H9 (cell line): ENCODE data around the gene CDH16. TPM values are rescaled to one million over a fixed set of nuclear protein-coding genes. Genes with fewer than 3 reads are reported as not detected.

ENCODE experiments used
- DNase-seq: peaks from one replicate; pipeline ENCODE4 v3.0.0-alpha.2; 2017
- H2AFZ ChIP-seq: one replicate; pipeline ENCODE4 v1.6.1; 2013; ENCODE audit warnings: mild to moderate bottlenecking, low read length, control low read depth, moderate library complexity
- H2AK5ac ChIP-seq: 2 replicates; pipeline ENCODE4 v1.6.1; 2013; ENCODE audit warnings: low read length, control low read depth, mixed read lengths; ENCODE audit not compliant: insufficient read length
- H2BK120ac ChIP-seq: one replicate; pipeline ENCODE4 v1.6.1; 2013; ENCODE audit warnings: low read depth, mild to moderate bottlenecking, low read length, control low read depth, inconsistent platforms; ENCODE audit not compliant: poor library complexity, severe bottlenecking
- H2BK12ac ChIP-seq: 2 replicates; pipeline ENCODE4 v1.6.1; 2013; ENCODE audit warnings: low read length, control low read depth, mixed read lengths, low read depth; ENCODE audit not compliant: insufficient read length
- H2BK15ac ChIP-seq: 2 replicates; pipeline ENCODE4 v1.6.1; 2013; ENCODE audit warnings: low read depth, low read length, control low read depth
- H2BK20ac ChIP-seq: one replicate; pipeline ENCODE4 v1.6.1; 2013; ENCODE audit warnings: low read depth, mild to moderate bottlenecking, low read length, control low read depth, inconsistent platforms; ENCODE audit not compliant: poor library complexity, severe bottlenecking
- H2BK5ac ChIP-seq: 2 replicates; pipeline ENCODE4 v1.6.1; 2013; ENCODE audit warnings: low read length, control low read depth, mixed read lengths; ENCODE audit not compliant: insufficient read length
- H3K14ac ChIP-seq: 2 replicates; pipeline ENCODE4 v1.6.1; 2013; ENCODE audit warnings: low read length, control low read depth; ENCODE audit not compliant: insufficient read depth
- H3K18ac ChIP-seq: 2 replicates; pipeline ENCODE4 v1.6.1; 2013; ENCODE audit warnings: low read depth, mild to moderate bottlenecking, mixed read lengths, low read length, control low read depth; ENCODE audit not compliant: insufficient read length
- H3K23ac ChIP-seq: 2 replicates; pipeline ENCODE4 v1.6.1; 2013; ENCODE audit warnings: low read length, control low read depth, mixed read lengths, low read depth; ENCODE audit not compliant: insufficient read length
- H3K23me2 ChIP-seq: 2 replicates; pipeline ENCODE4 v1.6.1; 2013; ENCODE audit warnings: low read depth, mild to moderate bottlenecking, mixed read lengths, low read length, control low read depth; ENCODE audit not compliant: insufficient read length, poor library complexity, severe bottlenecking
- H3K27ac ChIP-seq: 2 replicates; pipeline ENCODE4 v1.5.1; 2013; ENCODE audit warnings: low read length, control low read depth, mixed read lengths, low read depth; ENCODE audit not compliant: insufficient read length
- H3K27me3 ChIP-seq: 2 replicates; pipeline ENCODE4 v1.6.1; 2013; ENCODE audit warnings: low read length, control low read depth, inconsistent platforms; ENCODE audit not compliant: insufficient read depth
- H3K4ac ChIP-seq: 2 replicates; pipeline ENCODE4 v1.6.1; 2013; ENCODE audit warnings: low read depth, mild to moderate bottlenecking, control low read depth, inconsistent platforms, low read length, moderate library complexity
- H3K4me1 ChIP-seq: 2 replicates; pipeline ENCODE4 v1.6.1; 2013; ENCODE audit warnings: low read length, control low read depth, inconsistent platforms; ENCODE audit not compliant: insufficient read depth
- H3K4me2 ChIP-seq: 2 replicates; pipeline ENCODE4 v1.6.1; 2013; ENCODE audit warnings: low read length, control low read depth, mixed read lengths; ENCODE audit not compliant: insufficient read length, insufficient read depth
- H3K56ac ChIP-seq: 2 replicates; pipeline ENCODE4 v1.6.1; 2013; ENCODE audit warnings: low read depth, mild to moderate bottlenecking, mixed read lengths, low read length, control low read depth; ENCODE audit not compliant: insufficient read length
- H3K79me1 ChIP-seq: 2 replicates; pipeline ENCODE4 v1.6.1; 2013; ENCODE audit warnings: low read depth, mild to moderate bottlenecking, moderate library complexity, low read length, control low read depth, inconsistent platforms; ENCODE audit not compliant: insufficient read depth, poor library complexity, severe bottlenecking
- H3K79me2 ChIP-seq: 2 replicates; pipeline ENCODE4 v1.6.1; 2013; ENCODE audit warnings: low read length, control low read depth, inconsistent platforms; ENCODE audit not compliant: insufficient read depth
- H3K9ac ChIP-seq: 2 replicates; pipeline ENCODE4 v1.6.1; 2013; ENCODE audit warnings: low read length, control low read depth, mixed read lengths; ENCODE audit not compliant: insufficient read length; ENCODE audit errors: extremely low read depth
- H3K9me3 ChIP-seq: one replicate; pipeline ENCODE4 v1.6.1; 2013; ENCODE audit warnings: low read depth, low read length, inconsistent platforms; ENCODE audit not compliant: control insufficient read depth
- H3T11ph ChIP-seq: one replicate; pipeline ENCODE4 v1.6.1; 2013; ENCODE audit warnings: mild to moderate bottlenecking, low read length, control low read depth, inconsistent platforms
- H4K20me1 ChIP-seq: one replicate; pipeline ENCODE4 v1.6.1; 2013; ENCODE audit not compliant: control insufficient read depth, insufficient read length, insufficient read depth
- H4K5ac ChIP-seq: 2 replicates; pipeline ENCODE4 v1.6.1; 2013; ENCODE audit warnings: low read depth, mild to moderate bottlenecking, mixed read lengths, low read length, control low read depth; ENCODE audit not compliant: insufficient read length
- H4K8ac ChIP-seq: replicated peaks from 2 replicates; pipeline ENCODE4 v1.6.1; 2013; ENCODE audit warnings: low read length, control low read depth, mixed read lengths, low read depth; ENCODE audit not compliant: insufficient read length
- H4K91ac ChIP-seq: 2 replicates; pipeline ENCODE4 v1.6.1; 2013; ENCODE audit warnings: low read depth, mild to moderate bottlenecking, moderate library complexity, mixed read lengths, low read length, control low read depth; ENCODE audit not compliant: insufficient read length
- H3K27ac Mint-ChIP-seq, 3 experiments: 2 replicates in 2 of 3; 3 replicates in 1 of 3; pipeline ENCODE4 v1.8.0; 2020 to 2021; ENCODE audit warnings: mixed read lengths in 3 of 3, mild to moderate bottlenecking in 1 of 3, moderate library complexity in 1 of 3
- H3K27me3 Mint-ChIP-seq: 2 replicates; pipeline ENCODE4 v1.8.0; 2021; ENCODE audit warnings: low read depth, mild to moderate bottlenecking, moderate library complexity, mixed read lengths
- H3K36me3 Mint-ChIP-seq, 3 experiments: 2 replicates in 2 of 3; 3 replicates in 1 of 3; pipeline ENCODE4 v1.8.0; 2020 to 2021; ENCODE audit warnings: low read depth in 3 of 3, mixed read lengths in 3 of 3; ENCODE audit not compliant: insufficient read depth in 1 of 3
- H3K4me1 Mint-ChIP-seq, 2 experiments: 2 replicates each; pipeline ENCODE4 v1.8.0; 2020; ENCODE audit warnings: mixed read lengths in 2 of 2
- H3K4me3 Mint-ChIP-seq, 2 experiments: 2 replicates in 1 of 2; 3 replicates in 1 of 2; pipeline ENCODE4 v1.8.0; 2020 to 2021; ENCODE audit warnings: mild to moderate bottlenecking in 2 of 2, mixed read lengths in 2 of 2, moderate library complexity in 1 of 2
- H3K9me3 Mint-ChIP-seq, 2 experiments: 2 replicates in 1 of 2; 3 replicates in 1 of 2; pipeline ENCODE4 v1.8.0; 2020; ENCODE audit warnings: mild to moderate bottlenecking in 2 of 2, mixed read lengths in 2 of 2, moderate library complexity in 1 of 2
- WGBS: extraction: QIAGEN DNeasy Blood & Tissue Kit; methylation state at CpG from one replicate; pipeline ENCODE4 v1.1.7; 2013; ENCODE audit warnings: missing lambda C conversion rate, low lambda C conversion rate, mixed read lengths; ENCODE audit not compliant: insufficient read length; ENCODE audit errors: extremely low coverage; 5-methylcytosine and 5-hydroxymethylcytosine counted together
- total RNA-seq: library from RNA; stranded (reverse); gene quantifications from 2 replicates; pipeline ENCODE4 v1.2.1, GENCODE V29; 2021
- TF ChIP-seq, protein P1 (sequence below): fragments of 200-600 bp; sonication (generic); conservative IDR thresholded peaks from 3 replicates; pipeline ENCODE4 v1.8.0; 2021; ENCODE audit warnings: antibody characterized with exemption, mild to moderate bottlenecking

Gene CDH16
- total RNA-seq, 1 experiment from 2014 or later: not detected

DNA sequence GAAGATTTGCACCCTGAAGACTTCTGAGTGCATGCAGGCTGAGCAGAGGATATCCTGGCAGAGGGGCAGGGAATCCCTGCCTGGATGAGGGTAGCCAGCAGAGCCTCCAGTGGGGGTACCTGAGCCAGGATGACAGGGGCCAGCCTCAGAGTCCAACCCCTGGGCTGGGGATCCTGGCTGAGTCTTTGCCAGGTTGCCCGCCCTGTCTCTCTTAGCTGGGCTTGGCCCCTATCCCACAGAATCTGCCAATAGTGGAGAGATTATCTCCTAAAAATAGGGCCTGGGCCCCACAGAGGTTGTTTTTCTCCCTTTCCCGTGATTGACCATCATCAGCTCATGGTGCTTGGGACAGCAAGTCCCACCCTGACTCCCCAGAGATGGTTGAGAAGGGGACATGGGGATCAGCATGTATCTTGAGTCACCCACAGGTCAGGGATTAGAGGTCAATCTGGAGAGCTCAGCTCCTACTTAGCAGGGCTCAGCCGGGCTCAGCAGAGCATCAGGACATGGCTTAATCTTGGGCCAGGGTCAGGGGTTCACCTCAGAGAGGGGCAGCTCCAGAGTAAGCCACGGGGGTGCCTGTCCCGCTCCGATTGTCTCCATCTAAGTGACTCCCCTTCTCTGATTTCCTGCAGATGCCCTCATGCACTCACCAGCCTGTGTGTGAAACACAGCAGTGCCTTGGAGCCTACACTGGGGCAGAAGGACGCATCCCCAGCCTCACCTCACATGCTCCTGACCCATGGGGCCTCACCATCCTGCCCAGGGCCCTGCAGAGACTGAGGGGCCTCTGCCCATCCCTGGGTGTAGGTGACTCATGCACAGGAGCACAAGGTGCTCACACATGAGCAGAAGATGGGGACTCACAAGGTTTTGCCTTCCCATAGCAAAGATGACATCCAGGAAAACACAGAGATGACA is 11.5 kb downstream of the CDH16 start:
- H3K27me3 Mint-ChIP-seq: peaks cover 26% of the 10 kb centered on the region
- Histone ChIP-seq H2BK120ac (no peak overlapping the region), H3K4ac (no peak overlapping the region), H2BK5ac (no peak overlapping the region), H4K5ac (no peak overlapping the region), H2BK12ac (no peak overlapping the region), H2BK15ac (no peak overlapping the region), H4K8ac (no peak overlapping the region), H2AFZ (no peak overlapping the region), H3T11ph (no peak overlapping the region), H3K79me1 (no peaks in the 10 kb centered on the region), H3K4me1 (no peaks in the 10 kb centered on the region), H2AK5ac (no peak overlapping the region), H3K27ac (no peak overlapping the region), H4K20me1 (no peaks in the 10 kb centered on the region), H4K91ac (no peak overlapping the region), H3K14ac (no peak overlapping the region), H3K4me2 (no peak overlapping the region), H3K23me2 (no peaks in the 10 kb centered on the region), H3K23ac (no peak overlapping the region), H3K9me3 (no peaks in the 10 kb centered on the region), H3K18ac (no peak overlapping the region), H3K56ac (no peak overlapping the region), H3K9ac (no peak overlapping the region), H3K79me2 (no peaks in the 10 kb centered on the region), H3K27me3 (no peaks in the 10 kb centered on the region), H2BK20ac (no peak overlapping the region)
- no peaks in the 10 kb centered on the region for H3K36me3 Mint-ChIP-seq
- no peak overlapping the region for H3K4me3 Mint-ChIP-seq
- no peaks in the 10 kb centered on the region for H3K9me3 Mint-ChIP-seq
- H3K4me1 Mint-ChIP-seq: peaks cover 2 to 15% of the 10 kb centered on the region in 2 experiments; a peak in 3 of 4 replicates
- H3K27ac Mint-ChIP-seq: no peak overlapping the region
- TF ChIP-seq, protein P1, sequence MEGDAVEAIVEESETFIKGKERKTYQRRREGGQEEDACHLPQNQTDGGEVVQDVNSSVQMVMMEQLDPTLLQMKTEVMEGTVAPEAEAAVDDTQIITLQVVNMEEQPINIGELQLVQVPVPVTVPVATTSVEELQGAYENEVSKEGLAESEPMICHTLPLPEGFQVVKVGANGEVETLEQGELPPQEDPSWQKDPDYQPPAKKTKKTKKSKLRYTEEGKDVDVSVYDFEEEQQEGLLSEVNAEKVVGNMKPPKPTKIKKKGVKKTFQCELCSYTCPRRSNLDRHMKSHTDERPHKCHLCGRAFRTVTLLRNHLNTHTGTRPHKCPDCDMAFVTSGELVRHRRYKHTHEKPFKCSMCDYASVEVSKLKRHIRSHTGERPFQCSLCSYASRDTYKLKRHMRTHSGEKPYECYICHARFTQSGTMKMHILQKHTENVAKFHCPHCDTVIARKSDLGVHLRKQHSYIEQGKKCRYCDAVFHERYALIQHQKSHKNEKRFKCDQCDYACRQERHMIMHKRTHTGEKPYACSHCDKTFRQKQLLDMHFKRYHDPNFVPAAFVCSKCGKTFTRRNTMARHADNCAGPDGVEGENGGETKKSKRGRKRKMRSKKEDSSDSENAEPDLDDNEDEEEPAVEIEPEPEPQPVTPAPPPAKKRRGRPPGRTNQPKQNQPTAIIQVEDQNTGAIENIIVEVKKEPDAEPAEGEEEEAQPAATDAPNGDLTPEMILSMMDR: no peak
- no CpG with 5 or more reads among the region's 7 CpGs for WGBS
- no peak for DNase-seq
